ENCODE results near the gene LMX1A.

The LMX1A gene

DNA sequence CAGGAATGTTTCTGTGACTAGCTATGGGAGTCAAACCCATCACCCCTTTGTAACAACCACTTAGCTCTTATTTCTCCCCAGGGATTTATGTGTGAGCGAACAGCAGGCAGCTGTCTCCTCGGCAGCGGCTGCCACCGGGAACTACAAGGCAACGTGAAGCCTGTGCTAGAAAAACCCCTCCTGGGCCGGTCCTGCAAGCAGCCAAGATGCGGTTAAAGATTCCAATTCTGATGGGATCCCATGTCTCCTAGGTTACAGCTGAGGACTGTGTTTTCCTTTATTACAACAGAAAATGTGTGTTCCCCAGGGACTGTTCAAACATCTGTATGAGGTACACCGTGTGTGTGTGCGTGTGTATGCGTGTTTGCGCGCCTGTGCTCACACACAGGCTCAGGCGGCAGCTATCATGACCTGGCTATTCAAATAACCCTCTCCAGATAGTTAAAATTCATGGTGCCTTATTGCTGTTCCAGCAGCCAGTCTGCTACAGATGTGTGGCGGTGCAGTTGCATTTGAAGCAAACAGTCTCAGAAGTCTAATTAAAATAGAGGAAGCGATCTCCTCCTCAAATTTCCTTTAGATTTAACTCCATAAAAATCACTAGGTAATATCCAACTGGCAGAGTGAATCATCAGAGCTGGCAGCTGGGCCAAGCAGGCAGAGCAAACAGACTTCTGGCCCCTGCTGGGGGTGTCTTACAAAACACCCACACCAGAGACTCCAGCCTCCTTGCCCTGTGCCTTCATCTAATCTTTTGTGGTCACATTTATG is 68.0 kb downstream of the LMX1A start:
- no peaks in the 10 kb centered on the region for H3K36me3 ChIP-seq (ENCODE audit: insufficient read depth, insufficient read length, low read length)
- peaks cover 7% of the 10 kb centered on the region for H3K4me1 ChIP-seq (ENCODE audit: insufficient read depth, insufficient read length)
- TF ChIP-seq SUZ12 (IDR thresholded peaks at IDR 0.05; ENCODE audit: extremely low read depth, insufficient read depth, insufficient read length): no peak
- TF ChIP-seq ZNF274 (IDR thresholded peaks at IDR 0.05; ENCODE audit: low read depth, low read length): no peak
- no peak for TF ChIP-seq YY1 (IDR thresholded peaks at IDR 0.05; ENCODE audit: insufficient read depth, insufficient read length)
- H3K27me3 ChIP-seq (ENCODE audit: insufficient read depth, insufficient read length): no peaks in the 10 kb centered on the region
- peaks cover 15% of the 10 kb centered on the region for H3K9me3 ChIP-seq (ENCODE audit: insufficient read depth, low read length)
- H3K4me3 ChIP-seq (ENCODE audit: insufficient read length, low read depth): no peak overlapping the region
- H3K9ac ChIP-seq (ENCODE audit: insufficient read length, low read depth): no peak overlapping the region
- DNase-seq (ENCODE audit: low read depth, low spot score): no peak

DNA sequence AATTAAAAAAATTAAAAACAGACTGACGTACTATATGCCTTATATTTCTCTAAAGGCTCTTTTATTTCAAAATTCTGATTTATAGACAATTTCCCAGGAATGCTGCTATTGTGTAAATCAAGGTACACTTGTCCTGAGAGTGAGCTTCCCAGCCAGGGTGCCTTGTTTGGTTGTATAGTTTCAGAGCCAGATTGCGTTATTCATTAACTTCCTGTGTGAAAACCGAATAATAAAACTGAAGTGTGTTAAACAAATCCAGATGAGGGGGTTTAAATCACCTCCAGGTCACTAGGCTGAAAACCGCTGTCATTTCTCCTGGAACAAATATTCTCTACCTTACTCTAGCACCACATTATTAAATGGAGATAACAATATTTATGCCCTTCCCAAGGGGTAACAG is 68.7 kb downstream of the LMX1A start:
- no peak overlapping the region for H3K9ac ChIP-seq (ENCODE audit: insufficient read length, low read depth)
- H3K36me3 ChIP-seq (ENCODE audit: insufficient read depth, insufficient read length, low read length): no peaks in the 10 kb centered on the region
- no peak overlapping the region for H3K4me3 ChIP-seq (ENCODE audit: insufficient read length, low read depth)
- no peak for TF ChIP-seq SUZ12 (IDR thresholded peaks at IDR 0.05; ENCODE audit: extremely low read depth, insufficient read depth, insufficient read length)
- TF ChIP-seq YY1 (IDR thresholded peaks at IDR 0.05; ENCODE audit: insufficient read depth, insufficient read length): no peak
- no peak for TF ChIP-seq ZNF274 (IDR thresholded peaks at IDR 0.05; ENCODE audit: low read depth, low read length)
- H3K9me3 ChIP-seq (ENCODE audit: insufficient read depth, low read length): peaks cover 15% of the 10 kb centered on the region
- DNase-seq (ENCODE audit: low read depth, low spot score): no peak
- H3K27me3 ChIP-seq (ENCODE audit: insufficient read depth, insufficient read length): no peaks in the 10 kb centered on the region
- H3K4me1 ChIP-seq (ENCODE audit: insufficient read depth, insufficient read length): peaks cover 7% of the 10 kb centered on the region

DNA sequence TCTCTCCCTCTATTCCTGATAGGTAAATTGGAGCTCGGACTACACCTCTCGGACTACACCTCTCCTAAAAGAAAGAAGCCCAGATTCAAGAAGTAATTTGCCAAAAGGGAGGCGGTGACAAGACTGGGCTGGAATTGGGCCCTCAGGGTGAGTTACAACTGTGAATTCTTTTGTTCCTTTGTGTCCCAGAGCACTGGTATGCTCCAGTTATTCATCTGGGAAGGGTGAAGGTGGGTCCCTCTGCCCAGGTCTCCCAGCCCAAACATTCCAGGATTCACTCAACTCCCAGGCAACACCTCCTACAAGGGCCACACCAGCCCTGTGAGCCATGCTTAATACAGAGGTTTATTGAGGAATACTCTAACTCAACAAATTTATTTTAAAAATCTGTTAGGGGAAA is 69.2 kb downstream of the LMX1A start:
- peak; percentile 87 for DNase-seq (ENCODE audit: low read depth, low spot score)
- no peak overlapping the region for H3K4me3 ChIP-seq (ENCODE audit: insufficient read length, low read depth)
- H3K4me1 ChIP-seq (ENCODE audit: insufficient read depth, insufficient read length): peaks cover 7% of the 10 kb centered on the region
- no peak for TF ChIP-seq YY1 (IDR thresholded peaks at IDR 0.05; ENCODE audit: insufficient read depth, insufficient read length)
- no peak for TF ChIP-seq ZNF274 (IDR thresholded peaks at IDR 0.05; ENCODE audit: low read depth, low read length)
- TF ChIP-seq SUZ12 (IDR thresholded peaks at IDR 0.05; ENCODE audit: extremely low read depth, insufficient read depth, insufficient read length): no peak
- no peaks in the 10 kb centered on the region for H3K27me3 ChIP-seq (ENCODE audit: insufficient read depth, insufficient read length)
- H3K9me3 ChIP-seq (ENCODE audit: insufficient read depth, low read length): peaks cover 15% of the 10 kb centered on the region
- H3K9ac ChIP-seq (ENCODE audit: insufficient read length, low read depth): no peak overlapping the region
- no peaks in the 10 kb centered on the region for H3K36me3 ChIP-seq (ENCODE audit: insufficient read depth, insufficient read length, low read length)

DNA sequence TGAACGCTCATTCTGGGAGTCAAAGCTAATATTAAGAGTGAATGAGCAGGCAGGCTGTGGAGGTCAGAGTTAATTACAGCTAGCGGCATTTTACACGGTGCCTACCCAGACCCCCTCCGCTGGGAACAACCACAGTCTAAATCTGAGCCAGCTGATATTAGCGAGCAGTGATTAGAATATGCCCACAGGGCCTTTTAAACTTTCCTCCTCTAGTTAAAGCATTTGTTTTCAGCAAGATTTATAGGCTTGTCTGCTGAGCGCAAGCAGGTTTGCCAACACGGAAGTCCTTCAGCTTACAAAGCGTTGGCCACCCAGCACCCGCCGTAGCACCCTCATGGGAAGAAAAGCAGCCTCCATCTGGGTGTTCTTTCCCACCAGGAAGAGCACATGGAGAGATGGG is 72.1 kb downstream of the LMX1A start:
- Histone ChIP-seq H3K36me3 (ENCODE audit: insufficient read depth, insufficient read length, low read length) (no peaks in the 10 kb centered on the region), H3K9me3 (ENCODE audit: insufficient read depth, low read length) (no peaks in the 10 kb centered on the region), H3K27me3 (ENCODE audit: insufficient read depth, insufficient read length) (no peaks in the 10 kb centered on the region), H3K4me1 (ENCODE audit: insufficient read depth, insufficient read length) (peaks cover 11% of the 10 kb centered on the region), H3K9ac (ENCODE audit: insufficient read length, low read depth) (no peak overlapping the region), H3K4me3 (ENCODE audit: insufficient read length, low read depth) (no peak overlapping the region)
- no peak for TF ChIP-seq SUZ12 (IDR thresholded peaks at IDR 0.05; ENCODE audit: extremely low read depth, insufficient read depth, insufficient read length)
- no peak for TF ChIP-seq ZNF274 (IDR thresholded peaks at IDR 0.05; ENCODE audit: low read depth, low read length)
- no peak for TF ChIP-seq YY1 (IDR thresholded peaks at IDR 0.05; ENCODE audit: insufficient read depth, insufficient read length)
- no peak for DNase-seq (ENCODE audit: low read depth, low spot score)

DNA sequence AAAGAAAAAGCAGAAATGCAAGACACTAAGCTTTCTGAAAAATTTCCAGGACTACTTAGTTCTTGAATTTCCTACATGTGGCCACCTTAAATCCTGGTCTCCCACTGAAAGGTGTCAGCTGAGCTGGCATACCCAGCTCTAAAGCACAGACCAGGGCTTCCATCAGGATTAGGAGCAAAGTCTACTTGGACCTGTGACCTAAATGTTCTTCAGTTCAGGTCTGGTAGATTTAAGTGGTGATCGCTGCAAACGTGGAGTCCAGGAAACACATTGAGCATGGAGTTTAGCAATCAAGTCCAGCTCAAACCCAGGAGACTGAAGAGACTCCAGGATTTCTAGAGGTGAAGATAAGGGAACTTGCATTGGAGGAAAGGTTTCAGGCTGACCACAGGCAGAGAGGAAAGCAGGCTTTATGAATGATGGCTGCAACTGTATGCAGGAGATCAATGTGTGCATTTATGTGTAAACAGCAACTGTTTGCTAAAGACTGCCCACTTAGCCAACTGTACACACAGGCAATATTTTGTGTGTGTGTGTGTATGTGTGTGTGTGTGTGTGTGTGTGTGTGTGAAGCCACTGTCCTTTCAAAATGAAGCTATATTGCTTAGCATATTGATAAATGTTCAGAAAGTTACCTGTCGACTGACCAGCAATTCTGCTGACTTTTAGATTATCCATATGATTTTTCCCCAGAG is 75.2 kb downstream of the LMX1A start:
- Histone ChIP-seq H3K9ac (ENCODE audit: insufficient read length, low read depth) (no peak overlapping the region), H3K4me1 (ENCODE audit: insufficient read depth, insufficient read length) (peaks cover 4% of the 10 kb centered on the region), H3K9me3 (ENCODE audit: insufficient read depth, low read length) (no peaks in the 10 kb centered on the region), H3K4me3 (ENCODE audit: insufficient read length, low read depth) (no peak overlapping the region), H3K27me3 (ENCODE audit: insufficient read depth, insufficient read length) (peaks cover 3% of the 10 kb centered on the region), H3K36me3 (ENCODE audit: insufficient read depth, insufficient read length, low read length) (no peaks in the 10 kb centered on the region)
- no peak for DNase-seq (ENCODE audit: low read depth, low spot score)
- no peak for TF ChIP-seq SUZ12 (IDR thresholded peaks at IDR 0.05; ENCODE audit: extremely low read depth, insufficient read depth, insufficient read length)

DNA sequence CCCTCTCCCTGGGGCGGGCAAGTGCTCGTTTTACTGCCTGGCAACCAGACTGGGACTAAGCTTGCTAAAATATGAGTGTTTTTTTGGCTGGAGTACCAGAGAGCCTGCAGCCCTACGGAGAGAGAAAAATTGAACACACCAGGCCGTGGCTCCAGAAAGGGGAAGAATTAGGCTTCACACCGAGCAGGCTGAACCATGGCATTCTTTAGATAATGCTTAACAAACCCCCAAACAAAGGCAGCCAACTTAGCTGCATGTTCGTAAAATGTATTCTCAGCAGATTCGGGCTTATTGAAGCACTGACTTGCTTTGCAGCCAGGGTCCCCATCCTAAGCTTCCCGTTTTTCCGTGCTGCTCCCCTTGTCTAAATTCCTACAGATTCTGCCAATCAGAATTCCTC is 76.6 kb downstream of the LMX1A start:
- Histone ChIP-seq H3K9me3 (ENCODE audit: insufficient read depth, low read length) (no peaks in the 10 kb centered on the region), H3K36me3 (ENCODE audit: insufficient read depth, insufficient read length, low read length) (no peaks in the 10 kb centered on the region), H3K9ac (ENCODE audit: insufficient read length, low read depth) (no peak overlapping the region), H3K27me3 (ENCODE audit: insufficient read depth, insufficient read length) (peaks cover 3% of the 10 kb centered on the region), H3K4me3 (ENCODE audit: insufficient read length, low read depth) (no peak overlapping the region), H3K4me1 (ENCODE audit: insufficient read depth, insufficient read length) (peaks cover 8% of the 10 kb centered on the region)
- no peak for DNase-seq (ENCODE audit: low read depth, low spot score)
- TF ChIP-seq ZNF274 (IDR thresholded peaks at IDR 0.05; ENCODE audit: low read depth, low read length) (no peak), SUZ12 (IDR thresholded peaks at IDR 0.05; ENCODE audit: extremely low read depth, insufficient read depth, insufficient read length) (no peak), YY1 (IDR thresholded peaks at IDR 0.05; ENCODE audit: insufficient read depth, insufficient read length) (no peak)

DNA sequence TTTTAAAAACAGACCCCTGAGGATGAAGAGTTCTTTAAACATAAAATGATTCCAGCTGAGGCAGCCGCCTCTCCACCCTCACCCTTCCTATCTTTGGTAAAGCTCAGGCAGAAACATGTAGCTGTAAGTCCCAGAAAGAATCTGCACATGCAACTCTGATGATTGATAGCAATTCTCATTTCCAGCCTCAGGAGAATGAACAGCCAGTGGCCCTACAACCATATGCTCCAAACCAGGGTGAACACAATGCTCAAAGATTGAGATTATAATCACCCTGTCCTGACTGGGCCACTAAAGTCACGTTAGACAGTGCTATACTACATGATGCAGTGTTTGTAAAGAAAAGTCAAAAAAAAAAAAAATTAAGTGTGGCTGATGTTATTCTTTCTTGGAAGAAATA is 80.2 kb downstream of the LMX1A start:
- H3K9ac ChIP-seq (ENCODE audit: insufficient read length, low read depth): no peak overlapping the region

More for the DNA sequence above, 80.2 kb downstream of the LMX1A start:
- Histone ChIP-seq H3K4me1 (ENCODE audit: insufficient read depth, insufficient read length) (peaks cover 8% of the 10 kb centered on the region), H3K36me3 (ENCODE audit: insufficient read depth, insufficient read length, low read length) (no peaks in the 10 kb centered on the region), H3K4me3 (ENCODE audit: insufficient read length, low read depth) (no peak overlapping the region), H3K27me3 (ENCODE audit: insufficient read depth, insufficient read length) (peaks cover 3% of the 10 kb centered on the region), H3K9me3 (ENCODE audit: insufficient read depth, low read length) (no peaks in the 10 kb centered on the region)
- TF ChIP-seq YY1 (IDR thresholded peaks at IDR 0.05; ENCODE audit: insufficient read depth, insufficient read length) (no peak), SUZ12 (IDR thresholded peaks at IDR 0.05; ENCODE audit: extremely low read depth, insufficient read depth, insufficient read length) (no peak), ZNF274 (IDR thresholded peaks at IDR 0.05; ENCODE audit: low read depth, low read length) (no peak)
- no peak for DNase-seq (ENCODE audit: low read depth, low spot score)
